ENCODE data around the gene PFKL.

The PFKL gene

GRCh38 chr21:44350773-44351481 lies 51.1 kb downstream of the PFKL start:
- no peak for DNase-seq (ENCODE audit: extremely low read depth, low read depth)
- no peak for TF ChIP-seq CTCF (IDR thresholded peaks at IDR 0.05; ENCODE audit: low read depth, low read length)

GRCh38 chr21:44351535-44352252 lies 51.8 kb downstream of the PFKL start:
- no peak for DNase-seq (ENCODE audit: extremely low read depth, low read depth)
- no peak for TF ChIP-seq CTCF (IDR thresholded peaks at IDR 0.05; ENCODE audit: low read depth, low read length)

GRCh38 chr21:44352253-44352860 lies 52.5 kb downstream of the PFKL start:
- no peak for TF ChIP-seq CTCF (IDR thresholded peaks at IDR 0.05; ENCODE audit: low read depth, low read length)
- DNase-seq (ENCODE audit: extremely low read depth, low read depth) = no peak

DNA sequence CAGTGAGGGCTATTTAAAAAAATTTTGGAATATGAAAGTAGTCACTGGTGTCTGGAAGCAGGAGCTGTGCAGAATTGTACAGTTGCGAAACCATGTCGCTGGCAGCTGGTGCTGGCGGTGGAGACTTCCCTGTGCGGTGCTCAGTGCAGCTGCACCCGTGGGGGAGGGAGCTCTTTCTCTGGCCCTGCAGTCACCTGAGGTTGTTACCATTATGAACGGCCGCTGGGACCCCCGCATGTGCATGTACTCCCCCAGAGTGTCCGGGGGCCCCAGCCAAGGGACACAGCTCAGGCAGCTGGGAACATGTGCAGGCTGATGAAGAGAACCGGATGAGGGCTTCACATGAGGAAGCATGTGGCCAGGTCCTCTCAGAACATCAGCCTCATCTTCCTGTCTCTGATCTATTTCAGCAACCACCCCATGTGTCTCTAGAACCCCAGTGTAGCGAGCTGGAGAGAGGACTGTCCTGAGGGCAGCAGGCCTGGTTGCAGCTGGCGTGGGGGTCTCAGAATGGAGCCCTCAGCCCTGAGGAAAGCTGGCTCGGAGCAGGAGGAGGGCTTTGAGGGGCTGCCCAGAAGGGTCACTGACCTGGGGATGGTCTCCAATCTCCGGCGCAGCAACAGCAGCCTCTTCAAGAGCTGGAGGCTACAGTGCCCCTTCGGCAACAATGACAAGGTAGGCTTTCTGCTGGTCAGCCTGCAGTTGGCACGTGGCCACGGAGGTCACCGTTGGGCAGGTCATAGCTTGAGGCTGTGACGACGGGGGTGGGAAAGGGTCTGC lies 53.5 kb downstream of the PFKL start, which contains the start of gene TRPM2:
Gene TRPM2, plus strand, starts transcription at position 431 of the 780 bp plus-strand sequence. Its CDS starts 80 bp downstream, at position 511.
- TF ChIP-seq CTCF (IDR thresholded peaks at IDR 0.05; ENCODE audit: low read depth, low read length) = no peak
- DNase-seq (ENCODE audit: extremely low read depth, low read depth) = no peak

DNA sequence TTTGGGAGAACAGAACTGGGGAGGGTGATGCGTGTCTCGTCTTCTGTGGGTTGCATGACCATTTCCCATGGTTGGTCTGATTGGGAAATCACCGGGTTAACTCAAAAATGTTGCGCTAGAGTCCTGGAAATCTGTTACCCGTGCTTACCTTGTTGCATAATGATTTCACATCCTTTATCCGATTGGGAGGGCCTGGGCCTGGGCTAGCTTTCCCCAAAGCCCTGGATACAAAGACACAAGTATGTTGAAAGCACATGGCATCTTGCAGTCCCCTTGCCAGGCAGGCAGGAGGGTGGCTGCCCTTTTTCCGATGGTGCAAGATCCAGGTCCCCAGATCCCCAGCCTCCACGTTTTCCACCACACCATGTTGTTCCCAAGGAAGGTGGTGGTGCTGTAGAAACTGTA lies 54.1 kb downstream of the PFKL start:
- TF ChIP-seq CTCF (IDR thresholded peaks at IDR 0.05; ENCODE audit: low read depth, low read length) = no peak
- no peak for DNase-seq (ENCODE audit: extremely low read depth, low read depth)

DNA sequence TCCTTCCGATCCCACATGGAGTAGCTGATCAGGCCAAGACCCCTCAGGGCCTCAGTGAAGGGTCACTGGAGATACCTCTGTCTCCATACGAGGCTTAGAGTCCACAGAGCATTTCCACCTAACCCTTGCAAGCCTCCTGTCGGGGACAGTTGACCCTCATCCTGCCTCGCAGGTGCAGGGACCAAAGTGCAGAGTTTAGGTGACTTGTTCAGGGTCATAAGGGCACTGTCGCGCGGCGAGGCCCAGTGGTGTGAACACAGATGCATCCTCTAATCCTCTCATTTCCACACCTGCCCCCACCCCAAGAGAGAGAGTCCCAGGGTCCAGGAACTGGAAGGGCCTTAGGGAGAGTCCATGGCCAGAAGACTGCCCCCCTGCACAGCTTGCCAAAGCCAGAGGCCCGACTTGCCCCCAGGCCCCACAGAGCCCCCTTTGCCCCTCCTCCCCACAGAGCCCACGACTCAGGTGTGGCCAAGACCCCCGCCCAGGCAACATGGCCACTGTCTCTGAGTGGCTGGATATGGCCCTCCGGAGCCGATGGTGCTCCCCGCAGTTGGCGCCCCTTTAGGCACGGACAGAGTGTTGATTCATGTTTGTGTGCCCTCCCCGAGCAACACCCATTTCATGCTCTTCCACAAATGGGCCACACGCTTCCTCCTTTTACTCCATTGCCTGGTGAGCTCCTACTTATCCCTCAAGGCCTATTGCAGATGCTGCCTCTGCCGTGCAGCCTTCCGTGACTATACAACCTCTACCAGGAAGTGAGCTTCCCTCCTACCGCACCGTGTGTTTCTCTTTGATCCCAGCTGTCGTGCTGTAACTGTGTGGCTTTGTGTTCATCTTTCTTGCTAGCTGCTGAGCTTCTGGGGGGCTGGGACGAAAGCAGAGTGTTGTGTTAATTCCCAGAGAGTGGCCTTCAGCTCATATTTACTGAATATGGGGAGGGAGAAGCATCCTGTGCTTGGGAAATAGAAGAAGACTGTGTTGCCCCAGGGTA lies 55.2 kb downstream of the PFKL start:
- DNase-seq (ENCODE audit: extremely low read depth, low read depth) = no peak
- TF ChIP-seq CTCF (IDR thresholded peaks at IDR 0.05; ENCODE audit: low read depth, low read length) = no peak

All from AG09319 (cell line).